GM13977 (cell line): ENCODE measurements around the gene VTN.
"Not testable (repeated sequence)": the region's sequence is repeated elsewhere in the genome, so short reads cannot be mapped to it uniquely, and the experiment has no call there.

ENCODE experiments used
- DNase-seq: peaks from one replicate; pipeline ENCODE4 v3.0.0; 2012; ENCODE audit warnings: low spot score
- CTCF ChIP-seq: IDR thresholded peaks from 2 replicates; pipeline ENCODE4 v1.5.1; 2012; ENCODE audit warnings: mild to moderate bottlenecking, control low read depth; ENCODE audit not compliant: insufficient read depth; ENCODE audit errors: extremely low read depth, missing control alignments
- in situ Hi-C: fragments of 300-500 bp; cut with MboI; formaldehyde crosslinking; loops from one replicate; pipeline ENCODE4 v1.12.0; 2022; ENCODE audit warnings: low sequenced_read_pairs, low pct_unique_long_range_greater_than_20kb, mixed read lengths, inconsistent platforms; ENCODE audit not compliant: unreplicated experiment

VTN gene

GRCh38 chr17:28340374-28340773 is 29.7 kb downstream of the VTN start:
- no peak for DNase-seq
- TF ChIP-seq CTCF = no peak
- in situ Hi-C loops = no loop called here

- TF ChIP-seq CTCF = no peak
- in situ Hi-C loops = no loop called here
- DNase-seq = no peak
These were observed 30.7 kb downstream of the VTN start for GRCh38 chr17:28339431-28339830.

- in situ Hi-C loops, DNase-seq: not testable (repeated sequence)
These were observed 31.3 kb downstream of the VTN start for GRCh38 chr17:28338769-28339212.

GRCh38 chr17:28338056-28338768 is 31.9 kb downstream of the VTN start:
- TF ChIP-seq CTCF = no peak
- in situ Hi-C loops = no loop called here
- DNase-seq = no peak

- DNase-seq = peak; percentile 37
- in situ Hi-C loops = no loop called here
These were observed 33.9 kb downstream of the VTN start for GRCh38 chr17:28335959-28336871.

GRCh38 chr17:28335201-28335958 is 34.7 kb downstream of the VTN start, which contains the start of the genes IFT20 and TNFAIP1:
Gene IFT20, minus strand, starts transcription at chr17:28335472. Its CDS starts 3,487 bp downstream, at chr17:28331985.
Gene TNFAIP1, plus strand, starts transcription at chr17:28335761. Its CDS starts 3,761 bp downstream, at chr17:28339522.
- TF ChIP-seq CTCF = peak; percentile 21
- in situ Hi-C loops = no loop called here
- peak; percentile 97 for DNase-seq

More at GRCh38 chr17:28335959-28336871, 33.9 kb downstream of the VTN start:
- TF ChIP-seq CTCF = no peak
